ENCODE measurements around the gene VAV2.

GRCh38 chr9:133856798-133857197, 135.3 kb downstream of the VAV2 start:
- TF ChIP-seq CTCF (IDR thresholded peaks at IDR 0.05) = no peak
- no peak for TF ChIP-seq CBX8 (IDR thresholded peaks at IDR 0.05)
- no peak for TF ChIP-seq EP300 (IDR thresholded peaks at IDR 0.05)
- no peak for TF ChIP-seq REST (IDR thresholded peaks at IDR 0.05)
- no peak for TF ChIP-seq RFX5 (IDR thresholded peaks at IDR 0.05)
- no peak for TF ChIP-seq MAFK (IDR thresholded peaks at IDR 0.05; ENCODE audit: partially characterized antibody)
- TF ChIP-seq E2F6 (IDR thresholded peaks at IDR 0.05; ENCODE audit: borderline replicate concordance, low read depth) = no peak
- TF ChIP-seq POLR2A (IDR thresholded peaks at IDR 0.05; ENCODE audit: low read length) = no peak
- no peak for TF ChIP-seq MYC (IDR thresholded peaks at IDR 0.05; ENCODE audit: borderline replicate concordance, low read length)
- TF ChIP-seq USF2 (IDR thresholded peaks at IDR 0.05) = no peak

All from A549 (cell line).